DOHH2 (cell line): ENCODE measurements around the gene MOV10.
"Not testable (repeated sequence)": the region's sequence is repeated elsewhere in the genome, so short reads cannot be mapped to it uniquely, and the experiment has no call there.

ENCODE experiments used
- H3F3A ChIP-seq: fragments of 200-600 bp; sonication (generic), shearing (Covaris generic); 2 replicates; pipeline ENCODE4 v1.6.0; 2016; ENCODE audit warnings: antibody characterized with exemption, mild to moderate bottlenecking; ENCODE audit not compliant: control insufficient read depth, insufficient read depth
- H3K27ac ChIP-seq: fragments of 200-600 bp; sonication (generic); 2 replicates; pipeline ENCODE4 v1.5.1; 2014; ENCODE audit warnings: low read depth, mild to moderate bottlenecking, low read length, moderate library complexity
- H3K27me3 ChIP-seq: fragments of 200-600 bp; sonication (generic); 2 replicates; pipeline ENCODE4 v1.6.1; 2014; ENCODE audit warnings: mild to moderate bottlenecking, low read length, mixed read lengths; ENCODE audit not compliant: control insufficient read depth
- H3K36me3 ChIP-seq: fragments of 200-600 bp; sonication (generic); 2 replicates; pipeline ENCODE4 v1.6.1; 2014; ENCODE audit warnings: mild to moderate bottlenecking, low read length, moderate library complexity, mixed read lengths; ENCODE audit not compliant: control insufficient read depth
- H3K4me1 ChIP-seq: fragments of 200-600 bp; sonication (generic); 2 replicates; pipeline ENCODE4 v1.6.1; 2014; ENCODE audit warnings: mild to moderate bottlenecking, low read length, mixed read lengths; ENCODE audit not compliant: control insufficient read depth
- H3K4me2 ChIP-seq: fragments of 200-600 bp; sonication (generic); 2 replicates; pipeline ENCODE4 v1.6.0; 2014; ENCODE audit warnings: mild to moderate bottlenecking, low read length, moderate library complexity
- H3K4me3 ChIP-seq: fragments of 200-600 bp; sonication (generic); 2 replicates; pipeline ENCODE4 v1.5.1; 2014; ENCODE audit warnings: mild to moderate bottlenecking, low read length, mixed read lengths
- H3K79me2 ChIP-seq: fragments of 200-600 bp; sonication (generic); 2 replicates; pipeline ENCODE4 v1.6.1; 2014; ENCODE audit warnings: mild to moderate bottlenecking, low read length, mixed read lengths; ENCODE audit not compliant: control insufficient read depth
- H3K9me2 ChIP-seq: fragments of 200-600 bp; sonication (generic); replicated peaks from 2 replicates; pipeline ENCODE4 v1.6.1; 2014; ENCODE audit warnings: mild to moderate bottlenecking, low read length, mixed read lengths; ENCODE audit not compliant: control insufficient read depth
- H3K9me3 ChIP-seq: fragments of 200-600 bp; sonication (generic); 2 replicates; pipeline ENCODE4 v1.6.1; 2014; ENCODE audit warnings: antibody characterized with exemption, low read length, mixed read lengths; ENCODE audit not compliant: control insufficient read depth, insufficient read depth
- H4K20me1 ChIP-seq: fragments of 200-600 bp; sonication (generic); 2 replicates; pipeline ENCODE4 v1.6.0; 2014; ENCODE audit warnings: low read depth, mild to moderate bottlenecking, antibody characterized with exemption, low read length, moderate library complexity; ENCODE audit not compliant: control insufficient read depth, insufficient read depth
- CTCF ChIP-seq: fragments of 200-600 bp; sonication (generic); IDR thresholded peaks from one replicate; pipeline ENCODE4 v1.5.1; 2014; ENCODE audit warnings: antibody characterized with exemption, mild to moderate bottlenecking, low read depth, low read length; ENCODE audit not compliant: poor library complexity, severe bottlenecking
- EZH2phosphoT487 ChIP-seq: fragments of 200-600 bp; sonication (generic); IDR thresholded peaks from 2 replicates; pipeline ENCODE4 v1.6.1; 2017; ENCODE audit warnings: borderline replicate concordance, mild to moderate bottlenecking, antibody characterized with exemption, low read length, moderate library complexity, mixed read lengths

Gene MOV10

DNA sequence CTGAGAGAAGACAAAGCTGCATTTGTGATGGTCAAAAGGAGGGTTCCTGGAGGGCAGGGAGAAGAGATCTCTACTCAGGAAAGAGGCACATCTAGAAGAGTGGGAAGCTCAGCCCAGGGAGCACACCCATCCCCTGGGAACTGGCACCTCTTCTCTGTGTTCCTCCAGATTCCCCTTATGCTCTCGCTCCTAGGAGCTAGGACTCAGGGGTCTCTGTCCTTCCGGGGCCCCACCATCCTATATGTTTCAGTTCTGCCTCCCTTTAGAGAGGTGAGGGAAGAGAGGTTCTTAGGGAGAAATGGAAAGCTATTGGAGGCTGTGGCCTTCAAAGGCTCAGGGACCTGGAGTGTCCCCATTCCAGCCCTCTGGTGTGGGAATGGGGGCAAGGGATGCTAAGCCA lies 45.2 kb downstream of the MOV10 start:
- H3K4me1 ChIP-seq, result peaks cover 24% of the 10 kb centered on the region
- H3K9me2 ChIP-seq, result no peaks in the 10 kb centered on the region
- no peak overlapping the region for H3K27ac ChIP-seq
- H3K9me3 ChIP-seq, result no peaks in the 10 kb centered on the region
- H3K4me2 ChIP-seq, result no peak overlapping the region
- H3F3A ChIP-seq, result no peaks in the 10 kb centered on the region
- no peak overlapping the region for H3K4me3 ChIP-seq
- H4K20me1 ChIP-seq, result no peaks in the 10 kb centered on the region
- H3K36me3 ChIP-seq, result no peaks in the 10 kb centered on the region
- H3K79me2 ChIP-seq, result no peaks in the 10 kb centered on the region
- H3K27me3 ChIP-seq, result peaks cover 25% of the 10 kb centered on the region
- TF ChIP-seq EZH2phosphoT487, result no peak
- TF ChIP-seq CTCF, result no peak

DNA sequence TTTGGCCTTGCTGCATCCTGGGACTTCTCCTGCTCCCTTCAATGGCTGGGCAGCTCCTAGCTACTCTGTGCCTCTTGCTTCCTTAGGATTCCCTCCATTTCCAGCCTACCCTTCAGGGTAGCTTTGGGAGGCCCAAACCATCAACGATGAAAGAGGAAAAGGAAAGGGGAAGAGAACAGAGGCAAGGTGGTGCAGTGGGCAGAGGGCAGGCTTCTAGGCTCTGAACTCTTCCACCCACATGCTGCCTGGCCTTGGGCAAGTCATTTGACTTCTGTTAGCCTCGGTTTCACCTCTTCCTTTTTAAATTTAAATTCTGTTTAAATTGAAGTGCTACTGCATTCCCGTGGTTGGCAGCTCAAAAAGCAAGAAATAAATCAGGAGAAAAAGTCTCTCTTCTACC lies 46.3 kb downstream of the MOV10 start:
- H3F3A ChIP-seq, result no peaks in the 10 kb centered on the region
- H4K20me1 ChIP-seq, result no peaks in the 10 kb centered on the region
- no peak overlapping the region for H3K4me2 ChIP-seq
- no peak overlapping the region for H3K27ac ChIP-seq
- H3K27me3 ChIP-seq, result peaks cover 24% of the 10 kb centered on the region
- H3K79me2 ChIP-seq, result no peaks in the 10 kb centered on the region
- H3K4me3 ChIP-seq, result no peak overlapping the region
- TF ChIP-seq CTCF (no peak), EZH2phosphoT487 (no peak)
- H3K36me3 ChIP-seq, result no peaks in the 10 kb centered on the region
- H3K9me3 ChIP-seq, result no peaks in the 10 kb centered on the region
- no peaks in the 10 kb centered on the region for H3K9me2 ChIP-seq
- H3K4me1 ChIP-seq, result peaks cover 18% of the 10 kb centered on the region

DNA sequence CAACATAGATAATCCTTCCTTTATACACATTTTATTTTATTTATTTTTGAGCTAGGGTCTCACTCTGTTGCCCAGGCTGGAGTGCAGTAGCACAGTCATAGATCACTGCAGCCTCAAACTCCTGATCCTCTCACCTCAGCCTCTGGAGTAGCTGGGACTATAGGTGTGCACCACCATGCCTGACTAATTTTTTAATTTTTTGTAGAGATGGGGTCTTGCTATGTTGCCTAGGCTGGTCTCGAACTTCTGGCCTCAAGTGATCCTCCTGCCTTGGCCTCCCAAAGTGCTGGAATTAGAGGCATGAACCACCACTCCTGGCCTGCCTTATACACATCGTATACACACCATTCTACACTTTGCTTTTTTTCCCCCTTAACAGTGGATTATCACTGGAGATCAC lies 46.8 kb downstream of the MOV10 start:
- H3K79me2 ChIP-seq, H3K4me3 ChIP-seq, H3K4me2 ChIP-seq, H3K27ac ChIP-seq, H3K36me3 ChIP-seq, H3F3A ChIP-seq, H3K9me3 ChIP-seq, H3K9me2 ChIP-seq, H4K20me1 ChIP-seq: not testable (repeated sequence)
- peaks cover 24% of the 10 kb centered on the region for H3K27me3 ChIP-seq
- peaks cover 13% of the 10 kb centered on the region; the same call in 1 of the 2 replicates for H3K4me1 ChIP-seq

- Histone ChIP-seq H3K27me3 (peaks cover 24% of the 10 kb centered on the region), H3K9me3 (no peaks in the 10 kb centered on the region), H3K4me3 (no peak overlapping the region), H3F3A (no peaks in the 10 kb centered on the region), H3K79me2 (no peaks in the 10 kb centered on the region), H3K36me3 (no peaks in the 10 kb centered on the region), H3K4me2 (no peak overlapping the region), H3K9me2 (no peaks in the 10 kb centered on the region), H3K27ac (no peak overlapping the region), H4K20me1 (no peaks in the 10 kb centered on the region), H3K4me1 (peaks cover 13% of the 10 kb centered on the region; the same call in 1 of the 2 replicates)
- no peak for TF ChIP-seq CTCF
- no peak for TF ChIP-seq EZH2phosphoT487
Measured at GRCh38 chr1:112721966-112722524, 47.6 kb downstream of the MOV10 start.
